Activated CD4-positive, alpha-beta memory T cell treated with anti-CD3 and anti-CD28 coated beads, Interleukin-2, amount 10 ng/mL, durations not matched to agents 7 days and 5 days (primary cell): ENCODE data around the gene IPMK. TPM values are rescaled to one million over a fixed set of nuclear protein-coding genes. Genes with fewer than 3 reads are reported as not detected.

ENCODE experiments used
- CTCF ChIA-PET: fragments of 350-600 bp; sonication (Branson Sonifier 250); formaldehyde crosslinking; loops from one replicate; lab custom pipeline; 2021; ENCODE audit warnings: antibody characterized with exemption, inconsistent platforms; lab: Charles Lee
- POLR2A ChIA-PET: fragments of 350-600 bp; sonication (Branson Sonifier 250); formaldehyde crosslinking; loops from one replicate; lab custom pipeline; 2021; ENCODE audit warnings: antibody characterized with exemption; lab: Charles Lee
- DNase-seq: peaks from one replicate; pipeline ENCODE4 v3.0.0-alpha.2; 2020
- H3K27ac Mint-ChIP-seq: one replicate; pipeline ENCODE4 v1.8.0; 2021; ENCODE audit warnings: mild to moderate bottlenecking, mixed read lengths
- H3K27me3 Mint-ChIP-seq: one replicate; pipeline ENCODE4 v1.8.0; 2021; ENCODE audit warnings: mixed read lengths
- H3K36me3 Mint-ChIP-seq: one replicate; pipeline ENCODE4 v1.8.0; 2021; ENCODE audit warnings: low read depth, mixed read lengths
- H3K4me1 Mint-ChIP-seq: one replicate; pipeline ENCODE4 v1.8.0; 2021; ENCODE audit warnings: mixed read lengths
- H3K4me3 Mint-ChIP-seq: one replicate; pipeline ENCODE4 v1.8.0; 2021; ENCODE audit warnings: mild to moderate bottlenecking, mixed read lengths
- H3K9me3 Mint-ChIP-seq: one replicate; pipeline ENCODE4 v1.8.0; 2021; ENCODE audit warnings: mixed read lengths
- total RNA-seq, 2 experiments: library from RNA; stranded (reverse); gene quantifications; one replicate each; pipeline ENCODE4 v1.2.3, GENCODE V29; 2021

The IPMK gene
- total RNA-seq, 2 experiments from 2014 or later, result 6.9 to 7.0 TPM

DNA sequence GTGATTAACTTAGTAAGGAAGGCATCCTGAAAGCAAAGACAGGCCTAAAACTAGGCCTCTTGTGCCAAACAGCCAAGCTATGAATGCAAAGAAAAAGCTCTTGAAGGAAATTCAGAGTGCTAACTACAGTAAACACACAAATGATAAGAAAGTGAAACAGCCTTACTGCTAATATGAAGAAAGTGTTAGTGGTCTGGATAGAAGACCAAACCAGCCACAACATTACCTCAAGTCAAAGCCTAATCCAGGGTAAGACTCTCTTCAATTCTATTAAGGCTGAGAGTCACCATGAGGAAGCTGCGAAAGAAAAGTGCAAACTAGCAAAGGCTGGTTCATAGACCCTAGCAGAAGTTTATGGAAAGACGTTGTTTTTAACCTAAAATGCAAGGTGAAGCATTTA lies 66.0 kb downstream of the IPMK start:
- ChIA-PET POLR2A (interaction anchor here (1.0 to 1.1 kb wide), 2 partner anchors 12 to 65 kb away, joined by 3 read pairs; no protein-coding TSS in a partner anchor), CTCF (no interaction called here)
- Mint-ChIP-seq H3K27ac (no peak overlapping the region), H3K4me3 (no peak overlapping the region), H3K4me1 (no peaks in the 10 kb centered on the region), H3K36me3 (no peaks in the 10 kb centered on the region), H3K9me3 (no peaks in the 10 kb centered on the region), H3K27me3 (no peaks in the 10 kb centered on the region)
- no peak for DNase-seq

DNA sequence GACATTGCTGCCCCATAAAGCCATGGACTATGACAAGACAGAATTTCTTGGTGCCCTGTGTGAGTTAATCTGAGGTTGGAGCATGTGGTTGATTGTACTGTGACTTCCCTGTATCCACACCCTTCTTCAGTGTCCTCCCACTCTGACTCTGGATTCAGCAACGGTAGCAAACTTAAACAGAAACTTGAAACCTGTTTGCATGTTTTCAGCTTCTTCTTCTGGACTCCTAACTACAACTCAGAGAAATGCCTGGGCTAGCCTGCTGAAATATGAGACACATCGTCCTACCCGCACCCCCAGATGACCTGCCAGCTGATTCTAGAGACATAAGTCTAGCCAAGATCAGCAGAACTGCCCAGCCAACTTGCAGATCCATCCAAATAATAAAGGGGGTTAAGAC lies 78.4 kb downstream of the IPMK start:
- H3K9me3 Mint-ChIP-seq, result no peaks in the 10 kb centered on the region
- no peak overlapping the region for H3K27ac Mint-ChIP-seq
- no peak for DNase-seq
- no peak overlapping the region for H3K4me3 Mint-ChIP-seq
- H3K36me3 Mint-ChIP-seq, result peaks cover 3% of the 10 kb centered on the region
- ChIA-PET CTCF (interaction anchor here (1.2 kb wide), 1 partner anchor 111 kb away, joined by 3 read pairs; no protein-coding TSS in a partner anchor), POLR2A (interaction anchor here (0.6 kb wide), 1 partner anchor 79 kb away, joined by 3 read pairs; the partner anchor contains the start of gene IPMK)
- peaks cover 14% of the 10 kb centered on the region for H3K27me3 Mint-ChIP-seq
- H3K4me1 Mint-ChIP-seq, result no peaks in the 10 kb centered on the region

DNA sequence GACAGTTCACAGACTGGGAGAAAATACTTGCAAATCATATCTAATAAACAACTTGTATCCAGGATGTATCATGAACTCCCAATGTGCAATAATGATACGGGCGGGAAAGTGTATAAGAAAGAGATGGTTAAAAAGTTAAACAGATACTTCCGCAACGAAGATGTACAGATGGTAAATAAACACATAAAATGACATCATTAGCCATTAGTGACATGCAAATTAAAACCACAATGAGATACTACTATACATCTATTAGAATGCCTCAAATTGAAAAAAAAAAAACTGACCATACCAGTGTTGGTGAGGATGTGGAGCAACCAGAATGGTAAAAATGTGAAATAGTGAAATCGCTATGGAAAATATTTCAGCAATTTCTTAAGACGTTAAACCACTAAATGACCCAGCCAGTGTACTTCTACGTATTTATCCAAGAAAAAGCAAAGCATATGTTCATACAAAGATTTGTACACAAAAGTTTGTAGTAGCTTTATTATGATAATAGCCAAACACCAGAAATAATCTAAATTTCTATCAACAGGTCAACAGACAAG lies 83.5 kb downstream of the IPMK start:
- no peak for DNase-seq
- no peak overlapping the region for H3K4me3 Mint-ChIP-seq
- peaks cover 14% of the 10 kb centered on the region for H3K27me3 Mint-ChIP-seq
- CTCF ChIA-PET, result interaction anchor here (1.3 kb wide), 2 partner anchors 14 to 107 kb away, joined by 4 to 7 read pairs; no protein-coding TSS in a partner anchor
- H3K9me3 Mint-ChIP-seq, result no peaks in the 10 kb centered on the region
- no peaks in the 10 kb centered on the region for H3K36me3 Mint-ChIP-seq
- no peaks in the 10 kb centered on the region for H3K4me1 Mint-ChIP-seq
- H3K27ac Mint-ChIP-seq, result no peak overlapping the region
- POLR2A ChIA-PET, result no interaction called here

DNA sequence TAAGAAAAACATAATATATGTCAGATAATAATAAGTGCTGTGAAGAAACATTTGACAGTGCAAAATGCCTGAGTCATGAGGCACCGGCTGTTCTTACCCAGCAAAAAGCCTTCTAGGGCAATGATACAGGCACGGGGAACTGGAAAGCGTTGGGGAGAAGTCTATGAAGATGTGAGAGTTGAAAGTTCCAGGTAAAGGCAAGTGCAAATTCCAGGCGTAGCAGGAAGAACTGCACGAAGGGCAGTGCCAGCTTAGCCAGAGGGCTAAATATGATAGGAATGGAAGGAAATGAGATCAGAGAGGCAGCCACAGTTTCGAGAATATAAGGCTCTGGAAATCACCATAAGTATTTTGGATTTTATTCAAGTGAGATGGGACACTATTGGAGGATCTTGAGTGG lies 87.0 kb downstream of the IPMK start:
- H3K36me3 Mint-ChIP-seq, result no peaks in the 10 kb centered on the region
- H3K9me3 Mint-ChIP-seq, result no peaks in the 10 kb centered on the region
- no peaks in the 10 kb centered on the region for H3K27me3 Mint-ChIP-seq
- H3K27ac Mint-ChIP-seq, result no peak overlapping the region
- H3K4me3 Mint-ChIP-seq, result no peak overlapping the region
- CTCF ChIA-PET, result interaction anchor here (7.4 kb wide), 1 partner anchor 110 kb away, joined by 81 read pairs; no protein-coding TSS in a partner anchor
- no peak for DNase-seq
- no peaks in the 10 kb centered on the region for H3K4me1 Mint-ChIP-seq
- POLR2A ChIA-PET, result no interaction called here

DNA sequence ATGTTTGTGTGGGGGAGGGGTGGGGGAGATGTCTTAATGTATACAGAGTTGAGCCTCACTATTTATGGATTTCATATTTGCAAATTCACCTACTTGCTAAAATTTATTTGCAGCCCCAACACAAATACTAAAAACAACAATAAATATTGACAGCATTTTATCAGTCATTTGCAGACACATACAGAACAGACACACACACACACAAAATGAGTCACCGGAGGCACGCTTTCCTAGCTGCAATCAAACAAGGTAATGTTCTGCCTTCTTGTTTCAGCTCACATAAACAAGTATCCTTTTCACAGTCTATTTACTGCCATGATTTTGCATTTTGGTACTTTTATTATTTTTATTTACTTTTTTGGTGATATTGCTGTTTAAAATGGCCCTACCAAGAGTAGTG lies 88.5 kb downstream of the IPMK start:
- Mint-ChIP-seq H3K4me3 (no peak overlapping the region), H3K27me3 (no peaks in the 10 kb centered on the region), H3K27ac (no peak overlapping the region), H3K9me3 (no peaks in the 10 kb centered on the region), H3K4me1 (no peaks in the 10 kb centered on the region), H3K36me3 (no peaks in the 10 kb centered on the region)
- POLR2A ChIA-PET, result no interaction called here
- CTCF ChIA-PET, result interaction anchor here (7.4 kb wide), 1 partner anchor 112 kb away, joined by 81 read pairs; no protein-coding TSS in a partner anchor
- DNase-seq, result no peak

DNA sequence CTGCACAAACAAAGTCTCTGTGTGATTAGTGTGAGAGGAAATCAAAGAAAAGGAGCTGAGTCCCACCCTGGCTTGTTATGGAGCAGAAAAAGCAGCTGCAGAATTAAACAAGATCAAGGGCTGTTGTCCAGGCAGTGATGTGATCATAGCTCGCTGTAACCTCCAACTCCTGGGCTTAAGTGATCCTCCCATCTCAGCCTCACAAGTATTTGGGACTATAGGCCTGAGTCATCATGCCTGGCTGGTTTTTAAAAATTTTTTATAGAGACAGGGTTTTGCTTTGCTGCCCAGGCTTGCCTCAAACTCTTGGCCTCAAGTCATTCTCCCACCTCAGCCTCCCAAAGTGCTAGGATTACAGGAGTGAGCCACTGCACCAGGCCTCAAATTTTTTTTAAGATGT lies 88.9 kb downstream of the IPMK start:
- CTCF ChIA-PET, result interaction anchor here (0.9 to 7.4 kb wide), 3 partner anchors 9 to 121 kb away, joined by 3 to 81 read pairs (median 9); no protein-coding TSS in a partner anchor
- Mint-ChIP-seq H3K4me1 (no peaks in the 10 kb centered on the region), H3K27ac (no peak overlapping the region), H3K9me3 (no peaks in the 10 kb centered on the region), H3K27me3 (no peaks in the 10 kb centered on the region), H3K36me3 (no peaks in the 10 kb centered on the region), H3K4me3 (no peak overlapping the region)
- POLR2A ChIA-PET, result no interaction called here
- no peak for DNase-seq

DNA sequence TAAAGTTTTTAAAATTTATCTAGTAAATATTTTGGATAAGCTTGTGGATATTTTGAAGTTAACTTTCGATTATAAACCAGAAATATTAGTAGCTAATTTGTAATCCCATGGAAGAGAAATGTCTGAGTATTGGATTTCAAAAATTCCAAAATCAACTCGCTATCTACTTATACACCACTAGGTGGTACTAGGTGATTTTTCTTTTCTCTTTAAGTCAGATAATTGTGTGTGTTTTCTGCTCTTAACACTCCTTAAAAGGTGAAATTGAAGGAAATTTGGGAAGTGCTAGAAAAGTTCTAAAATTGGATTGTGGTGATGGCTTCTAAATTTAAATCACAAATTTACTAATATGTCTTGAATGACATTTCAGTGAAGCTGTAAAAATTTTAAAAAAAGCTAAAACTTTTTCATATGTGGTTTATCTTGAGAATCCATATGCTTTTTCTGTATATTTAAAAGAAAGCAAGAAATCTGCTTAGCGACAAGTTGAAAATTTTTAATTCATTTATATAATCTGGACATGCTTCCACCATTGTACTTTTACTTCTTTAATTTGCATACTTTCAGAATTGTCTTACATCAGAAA lies 90.2 kb downstream of the IPMK start:
- Mint-ChIP-seq H3K36me3 (no peaks in the 10 kb centered on the region), H3K27me3 (peaks cover 1% of the 10 kb centered on the region), H3K4me1 (no peaks in the 10 kb centered on the region), H3K27ac (no peak overlapping the region), H3K4me3 (no peak overlapping the region), H3K9me3 (no peaks in the 10 kb centered on the region)
- no peak for DNase-seq
- CTCF ChIA-PET, result interaction anchor here (0.7 to 7.4 kb wide), 9 partner anchors 46 to 158 kb away, joined by 3 to 81 read pairs (median 4); partner anchors contain the start of gene CISD1
- POLR2A ChIA-PET, result no interaction called here

DNA sequence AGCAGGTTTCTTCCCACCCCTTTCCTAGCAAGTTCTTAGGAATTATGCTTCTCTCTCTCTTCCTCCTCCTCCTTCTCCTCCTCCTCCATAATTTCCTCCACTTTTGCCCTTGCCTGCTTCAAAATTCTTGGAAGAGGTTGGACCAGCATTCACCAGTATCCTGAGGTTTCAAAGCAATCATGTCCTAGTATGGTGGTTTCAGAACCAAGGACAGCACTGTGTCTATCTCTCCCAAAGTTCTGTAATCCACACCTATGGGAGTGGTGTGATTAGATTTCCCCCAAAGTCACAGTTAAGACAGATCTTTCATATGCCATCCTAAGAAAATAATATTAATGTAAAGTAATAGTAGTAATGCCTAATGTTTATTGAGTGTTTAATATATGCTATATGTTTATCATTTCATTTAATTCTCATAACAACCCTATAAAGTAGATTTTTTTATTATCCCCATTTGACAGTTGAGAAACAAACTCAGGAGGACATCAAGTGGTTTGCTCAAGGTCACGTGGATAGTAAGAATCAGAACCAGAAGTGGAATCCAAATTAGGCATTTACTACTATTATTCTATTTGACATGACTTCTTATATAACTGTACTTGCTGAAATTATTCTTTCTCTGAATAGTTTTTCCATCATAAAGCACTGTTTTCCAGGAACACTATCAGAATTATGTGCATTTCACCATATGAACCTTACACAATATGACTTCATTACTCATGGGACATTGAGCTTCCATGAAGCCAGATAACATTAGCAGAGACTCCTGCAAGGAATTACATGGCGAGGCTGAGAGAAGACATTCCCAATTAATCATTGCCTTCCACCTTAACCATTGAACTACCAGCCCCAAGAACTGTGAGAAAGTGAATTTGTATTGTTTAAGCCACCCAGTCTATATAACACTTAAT lies 91.4 kb downstream of the IPMK start:
- Mint-ChIP-seq H3K36me3 (no peaks in the 10 kb centered on the region), H3K4me3 (no peak overlapping the region)

DNA sequence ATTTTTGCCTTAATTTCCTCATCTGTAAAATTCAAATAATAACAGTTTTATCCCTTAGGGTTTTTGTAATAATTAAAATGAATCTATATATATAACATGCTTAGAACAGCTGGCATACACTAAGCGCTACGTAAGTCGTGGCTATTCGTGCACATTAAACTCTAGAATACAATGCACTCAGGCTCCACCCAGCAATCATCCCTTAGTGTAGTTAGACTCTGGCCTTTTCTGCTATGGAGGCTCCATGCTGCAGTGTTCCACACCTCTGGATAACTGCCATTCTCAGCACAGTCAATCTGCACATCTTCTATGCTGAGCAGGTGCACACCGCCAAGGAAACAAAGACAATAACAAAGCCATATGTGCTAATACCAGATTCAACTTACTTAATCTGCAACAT lies 92.9 kb downstream of the IPMK start:
- no peak overlapping the region for H3K4me3 Mint-ChIP-seq
- peaks cover 1% of the 10 kb centered on the region for H3K27me3 Mint-ChIP-seq
- CTCF ChIA-PET, result interaction anchor here (7.4 kb wide), 1 partner anchor 116 kb away, joined by 81 read pairs; no protein-coding TSS in a partner anchor
- no peaks in the 10 kb centered on the region for H3K4me1 Mint-ChIP-seq
- H3K36me3 Mint-ChIP-seq, result no peaks in the 10 kb centered on the region
- H3K9me3 Mint-ChIP-seq, result no peaks in the 10 kb centered on the region
- no peak for DNase-seq
- no peak overlapping the region for H3K27ac Mint-ChIP-seq
- POLR2A ChIA-PET, result no interaction called here

More for the DNA sequence above, 91.4 kb downstream of the IPMK start:
- ChIA-PET POLR2A (no interaction called here), CTCF (interaction anchor here (1.5 to 7.4 kb wide), 4 partner anchors 93 to 159 kb away, joined by 3 to 81 read pairs (median 7); partner anchors contain the start of gene CISD1)
- no peaks in the 10 kb centered on the region for H3K9me3 Mint-ChIP-seq
- H3K27me3 Mint-ChIP-seq, result peaks cover 1% of the 10 kb centered on the region
- no peak overlapping the region for H3K27ac Mint-ChIP-seq
- no peak for DNase-seq
- H3K4me1 Mint-ChIP-seq, result no peaks in the 10 kb centered on the region

DNA sequence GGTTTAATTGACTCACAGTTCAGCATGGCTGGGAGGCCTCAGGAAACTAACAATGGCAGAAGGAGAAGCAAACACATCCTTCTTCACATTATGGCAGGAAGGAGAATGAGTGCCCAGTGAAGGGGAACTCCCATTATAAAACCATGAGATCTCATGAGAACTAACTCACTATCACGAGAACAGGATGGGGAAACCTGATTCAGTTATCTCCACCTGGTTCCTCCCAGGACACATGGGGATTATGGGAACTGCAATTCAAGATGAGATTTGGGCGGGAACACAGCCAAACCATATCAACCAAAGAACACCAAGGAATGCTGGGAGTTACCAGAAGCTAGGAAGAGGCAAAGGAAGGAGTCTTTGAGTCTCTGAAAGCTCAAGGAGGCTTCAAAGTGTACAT lies 94.3 kb downstream of the IPMK start:
- H3K4me1 Mint-ChIP-seq, result no peaks in the 10 kb centered on the region
- ChIA-PET CTCF (interaction anchor here (2.4 kb wide), 1 partner anchor 117 kb away, joined by 14 read pairs; no protein-coding TSS in a partner anchor), POLR2A (no interaction called here)
- no peak overlapping the region for H3K4me3 Mint-ChIP-seq
- no peaks in the 10 kb centered on the region for H3K9me3 Mint-ChIP-seq
- no peak for DNase-seq
- no peak overlapping the region for H3K27ac Mint-ChIP-seq
- H3K27me3 Mint-ChIP-seq, result peaks cover 1% of the 10 kb centered on the region
- no peaks in the 10 kb centered on the region for H3K36me3 Mint-ChIP-seq

DNA sequence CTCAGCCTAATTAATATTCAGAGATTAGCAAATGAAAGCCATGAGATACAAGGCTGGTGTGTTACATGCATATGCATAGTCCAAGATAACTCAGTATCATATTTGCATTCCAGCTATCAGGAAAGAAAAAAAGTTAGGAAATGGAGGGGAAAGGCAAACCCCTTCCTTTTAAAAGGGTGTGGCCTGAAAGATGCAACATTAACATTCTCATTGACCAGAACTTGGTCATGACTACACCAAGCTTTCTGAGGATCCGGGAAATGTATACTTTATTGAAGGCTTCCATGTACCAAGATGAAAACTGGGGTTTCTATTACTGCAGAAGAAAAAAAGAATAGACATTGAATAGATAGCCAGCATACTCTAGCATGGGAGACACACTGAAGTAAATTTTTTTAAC lies 96.5 kb downstream of the IPMK start:
- Mint-ChIP-seq H3K4me3 (no peak overlapping the region), H3K36me3 (no peaks in the 10 kb centered on the region), H3K9me3 (no peaks in the 10 kb centered on the region), H3K4me1 (no peaks in the 10 kb centered on the region), H3K27me3 (peaks cover 1% of the 10 kb centered on the region), H3K27ac (no peak overlapping the region)
- CTCF ChIA-PET, result interaction anchor here (0.7 kb wide), 1 partner anchor 102 kb away, joined by 4 read pairs; no protein-coding TSS in a partner anchor
- POLR2A ChIA-PET, result interaction anchor here (0.6 kb wide), 1 partner anchor 869 kb away, joined by 3 read pairs; no protein-coding TSS in a partner anchor
- DNase-seq, result no peak

DNA sequence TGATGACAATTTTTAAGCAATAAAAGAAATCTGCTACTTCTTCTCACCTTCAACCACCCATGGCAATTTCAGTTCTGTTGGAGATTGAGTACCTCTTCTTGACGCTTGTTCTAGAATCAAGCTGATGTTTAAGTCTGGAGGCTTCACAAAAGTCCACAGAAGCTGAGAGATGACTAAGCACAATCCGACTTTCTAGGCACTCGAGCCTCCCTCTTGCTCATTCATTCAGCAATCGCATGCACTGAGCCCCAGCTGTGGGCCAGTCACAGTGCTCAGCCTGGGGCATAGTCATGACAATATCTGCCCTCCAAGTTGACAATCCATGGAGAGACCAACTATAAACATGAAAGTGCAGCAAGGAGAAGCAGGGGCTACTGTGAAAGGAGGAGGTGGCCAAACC lies 103.2 kb downstream of the IPMK start:
- ChIA-PET CTCF (interaction anchor here (1.1 kb wide), 1 partner anchor 140 kb away, joined by 3 read pairs; no protein-coding TSS in a partner anchor), POLR2A (no interaction called here)

More for the DNA sequence above, 103.2 kb downstream of the IPMK start:
- Mint-ChIP-seq H3K36me3 (no peaks in the 10 kb centered on the region), H3K27ac (no peak overlapping the region), H3K27me3 (peaks cover 2% of the 10 kb centered on the region), H3K4me1 (no peaks in the 10 kb centered on the region), H3K4me3 (no peak overlapping the region), H3K9me3 (no peaks in the 10 kb centered on the region)
- no peak for DNase-seq
